Measurements from ENCODE around the gene MRPS2. TPM values are rescaled to one million over a fixed set of nuclear protein-coding genes. Genes with fewer than 3 reads are reported as not detected.

MRPS2 gene
- total RNA-seq, 2 experiments from 2014 or later = 56.4 to 57.4 TPM

- POLR2A ChIA-PET = interaction anchor here (1.1 kb wide), 1 partner anchor 10 kb away, joined by 3 read pairs; no protein-coding TSS in a partner anchor
Observed at GRCh38 chr9:135468854-135469521, 31.5 kb upstream of the MRPS2 start.

GRCh38 chr9:135471791-135472640 is 28.5 kb upstream of the MRPS2 start:
- peaks cover 6% of the 10 kb centered on the region for H3K4me1 Mint-ChIP-seq (ENCODE audit: low read depth)
- H3K9me3 Mint-ChIP-seq = no peaks in the 10 kb centered on the region
- intact Hi-C loops (cut with micrococcal nuclease) = no loop called here
- DNase-seq = no peak
- peaks cover 27% of the 10 kb centered on the region for H3K27me3 Mint-ChIP-seq
- ATAC-seq = no peak
- H3K27ac Mint-ChIP-seq = no peak overlapping the region
- POLR2A ChIA-PET = interaction anchor here (0.6 kb wide), 1 partner anchor 12 kb away, joined by 3 read pairs; no protein-coding TSS in a partner anchor
- CTCF ChIA-PET = no interaction called here
- no peaks in the 10 kb centered on the region for H3K36me3 Mint-ChIP-seq (ENCODE audit: low read depth)
- no peak for TF ChIP-seq CTCF (IDR thresholded peaks at IDR 0.05)
- H3K4me3 Mint-ChIP-seq = no peak overlapping the region

More at GRCh38 chr9:135468854-135469521, 31.5 kb upstream of the MRPS2 start:
- Mint-ChIP-seq H3K4me3 (no peak overlapping the region), H3K36me3 (ENCODE audit: low read depth) (no peaks in the 10 kb centered on the region), H3K27ac (no peak overlapping the region), H3K9me3 (no peaks in the 10 kb centered on the region), H3K4me1 (ENCODE audit: low read depth) (peaks cover 6% of the 10 kb centered on the region), H3K27me3 (peaks cover 29% of the 10 kb centered on the region)
- DNase-seq = peak; percentile 66
- CTCF ChIA-PET = no interaction called here
- no peak for TF ChIP-seq CTCF (IDR thresholded peaks at IDR 0.05)
- intact Hi-C loops (cut with micrococcal nuclease) = no loop called here
- peak; percentile 83 for ATAC-seq

GRCh38 chr9:135473972-135474543 is 26.4 kb upstream of the MRPS2 start:
- no peak for ATAC-seq
- Mint-ChIP-seq H3K4me1 (ENCODE audit: low read depth) (peaks cover 5% of the 10 kb centered on the region), H3K36me3 (ENCODE audit: low read depth) (peaks cover 2% of the 10 kb centered on the region), H3K9me3 (no peaks in the 10 kb centered on the region), H3K27ac (no peak overlapping the region), H3K4me3 (no peak overlapping the region), H3K27me3 (peaks cover 33% of the 10 kb centered on the region)
- POLR2A ChIA-PET = interaction anchor here (0.6 kb wide), 1 partner anchor 1552 kb away, joined by 3 read pairs; no protein-coding TSS in a partner anchor
- TF ChIP-seq CTCF (IDR thresholded peaks at IDR 0.05) = no peak
- CTCF ChIA-PET = no interaction called here
- intact Hi-C loops (cut with micrococcal nuclease) = no loop called here
- no peak for DNase-seq

GRCh38 chr9:135474915-135475314 is 25.6 kb upstream of the MRPS2 start:
- H3K9me3 Mint-ChIP-seq = no peaks in the 10 kb centered on the region
- intact Hi-C loops (cut with micrococcal nuclease) = no loop called here
- peak; percentile 41 for DNase-seq
- peak; percentile 45 for TF ChIP-seq CTCF (IDR thresholded peaks at IDR 0.05)
- peaks cover 2% of the 10 kb centered on the region for H3K36me3 Mint-ChIP-seq (ENCODE audit: low read depth)
- peak; percentile 45 for ATAC-seq
- H3K4me1 Mint-ChIP-seq (ENCODE audit: low read depth) = peaks cover 2% of the 10 kb centered on the region
- peaks cover 31% of the 10 kb centered on the region for H3K27me3 Mint-ChIP-seq
- H3K27ac Mint-ChIP-seq = no peak overlapping the region
- POLR2A ChIA-PET = no interaction called here
- H3K4me3 Mint-ChIP-seq = no peak overlapping the region
- CTCF ChIA-PET = no interaction called here
